ENCODE measurements around the gene CYP4F8.
"Not testable (repeated sequence)": the region's sequence is repeated elsewhere in the genome, so short reads cannot be mapped to it uniquely, and the experiment has no call there.

CYP4F8 gene, protein sequence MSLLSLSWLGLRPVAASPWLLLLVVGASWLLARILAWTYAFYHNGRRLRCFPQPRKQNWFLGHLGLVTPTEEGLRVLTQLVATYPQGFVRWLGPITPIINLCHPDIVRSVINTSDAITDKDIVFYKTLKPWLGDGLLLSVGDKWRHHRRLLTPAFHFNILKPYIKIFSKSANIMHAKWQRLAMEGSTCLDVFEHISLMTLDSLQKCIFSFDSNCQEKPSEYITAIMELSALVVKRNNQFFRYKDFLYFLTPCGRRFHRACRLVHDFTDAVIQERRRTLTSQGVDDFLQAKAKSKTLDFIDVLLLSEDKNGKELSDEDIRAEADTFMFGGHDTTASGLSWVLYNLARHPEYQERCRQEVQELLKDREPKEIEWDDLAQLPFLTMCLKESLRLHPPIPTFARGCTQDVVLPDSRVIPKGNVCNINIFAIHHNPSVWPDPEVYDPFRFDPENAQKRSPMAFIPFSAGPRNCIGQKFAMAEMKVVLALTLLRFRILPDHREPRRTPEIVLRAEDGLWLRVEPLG

DNA sequence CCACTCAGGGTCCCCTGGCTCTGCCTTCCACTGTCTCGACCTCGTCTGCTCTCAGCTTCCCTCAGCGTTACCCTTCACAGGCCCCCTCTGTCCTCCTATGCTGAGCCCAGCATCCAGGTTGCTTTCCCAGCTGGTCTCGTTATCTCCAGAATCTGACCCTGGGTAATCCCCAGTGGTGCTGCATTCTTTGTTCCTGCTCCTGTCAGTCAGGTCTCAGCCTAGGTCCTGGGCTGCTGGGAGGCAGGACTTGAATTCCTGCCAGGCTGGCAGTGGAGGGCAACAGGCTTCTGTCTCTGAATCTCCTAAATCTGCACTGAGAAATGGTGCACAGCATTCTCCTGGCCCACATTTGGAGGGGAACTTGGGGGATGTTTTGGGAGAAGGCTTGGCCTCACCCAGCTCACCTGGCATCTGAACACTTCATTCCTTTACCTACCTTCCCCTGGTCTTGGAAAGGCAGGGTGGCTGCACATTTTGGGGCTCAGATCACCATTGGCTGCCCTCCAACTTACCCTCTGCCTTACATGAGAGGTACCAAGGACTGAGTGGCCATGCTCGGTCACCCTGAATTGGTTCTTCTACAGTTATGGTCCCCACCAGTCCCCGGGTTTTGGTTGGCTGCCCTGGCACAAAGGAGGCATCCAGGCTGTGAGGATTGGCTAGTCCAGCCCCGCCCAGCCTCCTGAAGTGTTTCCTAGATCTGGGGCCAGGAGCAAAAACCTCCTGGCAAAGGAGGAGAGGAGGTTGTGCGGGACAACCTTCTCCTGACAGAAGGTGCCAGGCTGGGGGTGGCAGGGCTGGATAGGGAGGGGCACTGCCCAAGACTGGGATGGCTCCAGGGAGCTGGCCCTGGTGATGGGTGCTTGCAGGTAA, at the start of gene CYP4F8:
CYP4F8 (plus strand) TSS at position 712 of the 873 bp plus-strand sequence. CDS start 399 bp downstream, outside the sequence.
- Mint-ChIP-seq H3K27me3 (peaks cover 27% of the 10 kb centered on the region), H3K27ac (peak within 1 kb of the TSS; percentile 79), H3K4me3 (no peak within 1 kb of the TSS), H3K9me3 (peaks cover 3% of the 10 kb centered on the region), H3K36me3 (ENCODE audit: low read depth) (no peaks in the 10 kb centered on the region), H3K4me1 (ENCODE audit: low read depth) (no peaks in the 10 kb centered on the region)
- DNase-seq = no peak

DNA sequence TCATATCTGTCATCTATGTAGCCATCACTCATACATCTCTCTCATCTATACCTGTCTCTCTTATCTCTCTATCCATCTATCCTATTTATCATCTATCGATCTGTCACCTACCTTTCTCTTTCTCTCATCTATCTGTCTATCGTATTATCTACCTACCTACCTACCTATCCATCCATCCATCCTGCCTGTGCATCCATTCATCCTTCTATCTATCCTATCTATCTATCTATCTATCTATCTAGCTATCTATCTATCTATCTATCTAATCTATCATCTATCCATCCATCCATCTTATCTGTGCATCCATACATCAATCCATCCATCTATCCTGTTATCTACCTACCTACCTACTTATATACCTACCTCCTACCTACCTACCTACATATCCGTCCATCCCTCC, 44.6 kb upstream of the CYP4F8 start:
- no peaks in the 10 kb centered on the region for H3K4me1 Mint-ChIP-seq (ENCODE audit: low read depth)
- DNase-seq = no peak
- H3K9me3 Mint-ChIP-seq = no peaks in the 10 kb centered on the region
- H3K27me3 Mint-ChIP-seq = peaks cover 46% of the 10 kb centered on the region
- H3K4me3 Mint-ChIP-seq = no peak overlapping the region
- no peaks in the 10 kb centered on the region for H3K36me3 Mint-ChIP-seq (ENCODE audit: low read depth)
- H3K27ac Mint-ChIP-seq = no peak overlapping the region

- peak; percentile 7 for DNase-seq
- H3K4me3 Mint-ChIP-seq = no peak overlapping the region
- no peaks in the 10 kb centered on the region for H3K36me3 Mint-ChIP-seq (ENCODE audit: low read depth)
- no peaks in the 10 kb centered on the region for H3K9me3 Mint-ChIP-seq
- no peak overlapping the region for H3K27ac Mint-ChIP-seq
- H3K4me1 Mint-ChIP-seq (ENCODE audit: low read depth) = no peaks in the 10 kb centered on the region
- H3K27me3 Mint-ChIP-seq = peaks cover 19% of the 10 kb centered on the region
Measured at GRCh38 chr19:15575406-15575805, 39.6 kb upstream of the CYP4F8 start.

DNA sequence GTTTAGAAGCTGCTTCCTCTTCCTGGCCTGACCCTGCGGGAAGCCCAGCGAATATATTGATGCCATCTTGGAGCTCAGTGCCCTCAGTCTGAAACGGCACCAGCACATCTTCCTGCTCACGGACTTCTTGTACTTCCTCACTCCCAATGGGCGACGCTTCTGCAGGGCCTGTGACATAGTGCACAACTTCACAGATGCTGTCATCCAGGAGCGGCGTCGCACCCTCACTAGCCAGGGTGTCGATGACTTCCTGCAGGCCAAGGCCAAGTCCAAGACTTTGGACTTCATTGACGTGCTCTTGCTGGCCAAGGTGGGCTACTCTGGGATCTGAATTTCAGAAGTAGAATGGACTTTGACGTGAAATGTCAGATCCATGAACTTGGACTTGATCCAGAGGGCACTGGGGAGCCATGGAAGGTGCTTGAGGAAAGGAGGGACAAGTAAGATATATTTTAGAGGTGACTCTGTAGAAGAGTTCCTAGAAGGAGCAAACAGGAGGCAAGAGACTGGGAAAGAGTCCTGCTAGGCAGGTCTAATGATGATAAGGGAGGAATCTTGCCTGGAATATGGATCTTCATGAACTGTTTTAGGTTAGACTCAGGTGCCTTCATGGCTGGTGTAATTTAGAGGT, 38.4 kb upstream of the CYP4F8 start:
- Mint-ChIP-seq H3K36me3 (ENCODE audit: low read depth) (no peaks in the 10 kb centered on the region), H3K27ac (no peak overlapping the region), H3K4me1 (ENCODE audit: low read depth) (no peaks in the 10 kb centered on the region), H3K4me3 (no peak overlapping the region), H3K27me3 (peaks cover 10% of the 10 kb centered on the region), H3K9me3 (no peaks in the 10 kb centered on the region)
- peak; percentile 2 for DNase-seq

GRCh38 chr19:15577184-15577771, 37.7 kb upstream of the CYP4F8 start:
- Mint-ChIP-seq H3K9me3 (no peaks in the 10 kb centered on the region), H3K27me3 (peaks cover 6% of the 10 kb centered on the region), H3K4me3 (no peak overlapping the region), H3K4me1 (ENCODE audit: low read depth) (no peaks in the 10 kb centered on the region), H3K27ac (no peak overlapping the region), H3K36me3 (ENCODE audit: low read depth) (no peaks in the 10 kb centered on the region)
- peak; percentile 12 for DNase-seq

- no peak for DNase-seq
- H3K4me3 Mint-ChIP-seq = no peak overlapping the region
- H3K4me1 Mint-ChIP-seq (ENCODE audit: low read depth) = peaks cover 3% of the 10 kb centered on the region
Measured at GRCh38 chr19:15583346-15583745, 31.7 kb upstream of the CYP4F8 start.

DNA sequence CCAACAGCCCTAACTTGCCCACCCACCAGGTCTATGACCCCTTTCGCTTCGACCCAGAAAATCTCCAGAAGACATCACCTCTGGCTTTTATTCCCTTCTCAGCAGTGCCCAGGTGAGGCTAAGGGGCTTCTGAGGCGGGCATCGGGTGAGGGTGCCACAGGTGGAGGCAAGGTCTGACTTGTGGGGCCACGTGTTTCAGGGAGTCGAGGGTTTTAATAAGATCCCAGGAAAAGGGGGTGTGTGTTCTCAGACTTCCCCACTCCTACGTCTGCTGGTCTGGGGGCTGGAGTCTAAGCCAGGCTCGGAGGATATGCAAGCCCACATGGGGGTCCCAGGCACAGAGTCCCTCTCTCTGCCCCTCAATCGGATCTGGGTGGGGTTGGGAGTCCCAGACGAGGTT, 30.9 kb upstream of the CYP4F8 start:
- no peaks in the 10 kb centered on the region for H3K9me3 Mint-ChIP-seq
- peak overlapping the region; percentile 56 for H3K4me3 Mint-ChIP-seq
- H3K27ac Mint-ChIP-seq = no peak overlapping the region
- peaks cover 28% of the 10 kb centered on the region for H3K27me3 Mint-ChIP-seq
- DNase-seq = no peak
- no peaks in the 10 kb centered on the region for H3K36me3 Mint-ChIP-seq (ENCODE audit: low read depth)
- peaks cover 3% of the 10 kb centered on the region for H3K4me1 Mint-ChIP-seq (ENCODE audit: low read depth)

More at GRCh38 chr19:15583346-15583745, 31.7 kb upstream of the CYP4F8 start:
- Mint-ChIP-seq H3K36me3 (ENCODE audit: low read depth) (no peaks in the 10 kb centered on the region), H3K27ac (no peak overlapping the region), H3K27me3 (peaks cover 27% of the 10 kb centered on the region), H3K9me3 (no peaks in the 10 kb centered on the region)

DNA sequence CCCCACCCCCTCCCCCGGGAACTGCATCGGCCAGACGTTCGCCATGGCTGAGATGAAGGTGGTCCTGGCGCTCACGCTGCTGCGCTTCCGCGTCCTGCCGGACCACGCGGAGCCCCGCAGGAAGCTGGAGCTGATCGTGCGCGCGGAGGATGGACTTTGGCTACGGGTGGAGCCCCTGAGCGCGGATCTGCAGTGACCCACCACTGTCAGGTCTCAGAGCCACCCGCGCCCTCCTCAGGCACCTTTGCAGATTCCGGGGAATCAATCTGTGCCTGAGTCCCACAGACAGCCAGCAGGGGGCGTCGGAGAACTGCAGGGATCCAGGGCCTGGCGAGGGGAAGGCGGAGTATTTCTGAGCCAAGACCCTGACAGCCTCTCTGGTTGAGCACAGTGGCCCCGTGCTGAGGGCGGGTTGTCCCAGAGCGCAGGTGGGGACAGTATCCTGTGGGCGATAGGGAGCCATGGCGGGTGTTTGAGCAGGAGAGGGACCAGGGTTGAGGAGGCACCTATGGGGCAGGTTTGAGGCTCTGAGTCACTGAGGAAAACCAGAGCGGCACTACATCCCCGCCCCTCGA, 30.4 kb upstream of the CYP4F8 start:
- peak overlapping the region; percentile 56 for H3K4me3 Mint-ChIP-seq
- no peaks in the 10 kb centered on the region for H3K9me3 Mint-ChIP-seq
- H3K4me1 Mint-ChIP-seq (ENCODE audit: low read depth) = peaks cover 3% of the 10 kb centered on the region
- peak; percentile 90 for DNase-seq
- H3K36me3 Mint-ChIP-seq (ENCODE audit: low read depth) = no peaks in the 10 kb centered on the region
- H3K27me3 Mint-ChIP-seq = peaks cover 28% of the 10 kb centered on the region
- H3K27ac Mint-ChIP-seq = no peak overlapping the region

GRCh38 chr19:15587663-15588062, 27.4 kb upstream of the CYP4F8 start:
- Mint-ChIP-seq H3K4me1 (ENCODE audit: low read depth) (peaks cover 3% of the 10 kb centered on the region), H3K27me3 (peaks cover 47% of the 10 kb centered on the region), H3K9me3 (no peaks in the 10 kb centered on the region), H3K27ac (no peak overlapping the region), H3K4me3 (no peak overlapping the region), H3K36me3 (ENCODE audit: low read depth) (no peaks in the 10 kb centered on the region)
- no peak for DNase-seq

GRCh38 chr19:15588265-15588664, 26.8 kb upstream of the CYP4F8 start:
- H3K27me3 Mint-ChIP-seq = peaks cover 49% of the 10 kb centered on the region
- no peaks in the 10 kb centered on the region for H3K36me3 Mint-ChIP-seq (ENCODE audit: low read depth)
- DNase-seq = no peak
- H3K9me3 Mint-ChIP-seq = no peaks in the 10 kb centered on the region
- no peak overlapping the region for H3K4me3 Mint-ChIP-seq
- peaks cover 3% of the 10 kb centered on the region for H3K4me1 Mint-ChIP-seq (ENCODE audit: low read depth)
- no peak overlapping the region for H3K27ac Mint-ChIP-seq

- Mint-ChIP-seq H3K27ac (no peak overlapping the region), H3K9me3 (peaks cover under 1% of the 10 kb centered on the region), H3K36me3 (ENCODE audit: low read depth) (no peaks in the 10 kb centered on the region), H3K4me1 (ENCODE audit: low read depth) (no peaks in the 10 kb centered on the region), H3K27me3 (peaks cover 54% of the 10 kb centered on the region), H3K4me3 (no peak overlapping the region)
- no peak for DNase-seq
Measured at GRCh38 chr19:15589760-15590451, 25.1 kb upstream of the CYP4F8 start.

DNA sequence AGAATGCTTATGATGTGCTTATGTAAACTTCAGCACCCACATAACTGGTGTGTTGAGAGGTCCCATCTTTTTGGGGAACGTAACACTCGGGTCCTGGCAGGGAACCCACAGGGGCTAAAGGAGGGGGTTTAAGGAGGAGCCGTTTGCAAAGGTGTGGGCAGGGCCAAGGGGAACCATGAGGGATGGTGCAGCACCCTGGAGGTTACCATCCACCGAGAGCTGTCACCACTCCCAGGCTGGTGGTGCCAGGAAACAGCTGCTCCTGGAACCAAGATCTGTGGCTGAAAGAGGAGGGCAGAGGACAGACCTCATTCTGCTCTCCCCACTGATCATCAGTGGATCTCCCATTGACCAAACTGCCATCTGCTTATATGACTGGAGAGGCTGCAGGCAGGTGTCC, 23.2 kb upstream of the CYP4F8 start:
- H3K4me3 Mint-ChIP-seq = no peak overlapping the region
- H3K27me3 Mint-ChIP-seq = peaks cover 58% of the 10 kb centered on the region
- no peak overlapping the region for H3K27ac Mint-ChIP-seq
- H3K4me1 Mint-ChIP-seq (ENCODE audit: low read depth) = no peaks in the 10 kb centered on the region
- H3K9me3 Mint-ChIP-seq = peaks cover 10% of the 10 kb centered on the region
- no peaks in the 10 kb centered on the region for H3K36me3 Mint-ChIP-seq (ENCODE audit: low read depth)
- DNase-seq = no peak

GRCh38 chr19:15592506-15592905, 22.5 kb upstream of the CYP4F8 start:
- H3K27ac Mint-ChIP-seq; DNase-seq; H3K4me1 Mint-ChIP-seq (ENCODE audit: low read depth); H3K4me3 Mint-ChIP-seq; H3K36me3 Mint-ChIP-seq (ENCODE audit: low read depth): not testable (repeated sequence)
- Mint-ChIP-seq H3K27me3 (peaks cover 64% of the 10 kb centered on the region), H3K9me3 (peaks cover 13% of the 10 kb centered on the region)

Data from activated T-cell treated with anti-CD3 and anti-CD28 coated beads, Interleukin-2, amount 50 U/mL, for 24 hours (primary cell).